Posterior vena cava (tissue), 2 donors: ENCODE measurements around the gene RALY. TPM values are rescaled to one million over a fixed set of nuclear protein-coding genes. Genes with fewer than 3 reads are reported as not detected.

Experiments used
- DNase-seq: peaks from one replicate; pipeline ENCODE4 v3.0.0-alpha.2; 2020; ENCODE audit warnings: low spot score
- intact Hi-C, 2 donors: fragments of 100-400 bp; cut with DNase I; formaldehyde crosslinking; loops; one replicate each; pipeline versions ENCODE4 v1.14.1 to v1.14.2; 2022 to 2023
- long read RNA-seq, 2 donors: library from polyadenylated mRNA; unstranded; transcript quantifications; one replicate each; pipeline ENCODE4 v2.0.0, GENCODE V29; 2020 to 2021
- total RNA-seq, 2 donors: library from RNA; stranded (reverse); fragmentation: NEBNext Ultra II Directional; extraction: Animal tissue kit (Norgen Biotek cat#: 25700); gene quantifications; one replicate each; pipeline ENCODE4 v1.2.1, GENCODE V29; 2021
- donor health status: DM: yes; HTN: yes; CAD: no.
- donor health status: DM: yes; HTN: yes; CAD: no.

The RALY gene
- total RNA-seq: 10 to 100 TPM; 75.8 to 90.5 TPM
- long read RNA-seq, donor 1, full-length matches to known transcripts: 39 of 62 reads
- long read RNA-seq, donor 1, partial matches to known transcripts: 7 of 62 reads
- long read RNA-seq, donor 1, other reads (novel, unspliced or antisense): 16 of 62 reads
- long read RNA-seq, donor 2, full-length matches to known transcripts: 187 of 265 reads
- long read RNA-seq, donor 2, partial matches to known transcripts: 33 of 265 reads
- long read RNA-seq, donor 2, other reads (novel, unspliced or antisense): 45 of 265 reads

GRCh38 chr20:33993576-33994221 lies at the start of gene RALY:
RALY (plus strand) TSS chr20:33993911; CDS start chr20:34072075, 78,164 bp downstream.
- intact Hi-C loops: loop anchor here in 1 of 2 donors (2.0 kb wide), 1 partner anchor 133 kb away; no protein-coding TSS in a partner anchor
- DNase-seq: peak; percentile 99

DNA sequence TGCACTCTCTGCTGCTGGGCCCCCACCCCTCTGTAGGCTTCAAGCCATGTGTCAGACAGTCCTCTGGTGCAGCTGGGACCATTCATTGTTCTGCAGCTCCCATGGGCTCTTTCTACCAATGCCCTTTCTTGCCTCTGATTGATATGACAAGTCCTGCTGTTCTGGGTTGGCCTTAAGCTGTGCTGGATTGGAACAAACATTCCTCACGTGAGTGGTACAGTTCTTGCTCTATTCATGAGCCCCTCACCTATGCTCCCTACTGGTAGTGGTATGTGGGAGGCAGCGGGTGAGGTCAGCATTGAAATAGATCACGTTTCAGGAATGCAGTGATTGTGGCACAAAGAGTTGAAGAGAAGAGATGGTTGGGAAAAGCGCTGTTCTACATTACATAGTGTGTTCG lies 48.8 kb upstream of the RALY start:
- intact Hi-C loops: no loop called here
- DNase-seq: no peak

- DNase-seq: no peak
- intact Hi-C loops: no loop called here
Observed at GRCh38 chr20:33945391-33946081, 48.2 kb upstream of the RALY start.

DNA sequence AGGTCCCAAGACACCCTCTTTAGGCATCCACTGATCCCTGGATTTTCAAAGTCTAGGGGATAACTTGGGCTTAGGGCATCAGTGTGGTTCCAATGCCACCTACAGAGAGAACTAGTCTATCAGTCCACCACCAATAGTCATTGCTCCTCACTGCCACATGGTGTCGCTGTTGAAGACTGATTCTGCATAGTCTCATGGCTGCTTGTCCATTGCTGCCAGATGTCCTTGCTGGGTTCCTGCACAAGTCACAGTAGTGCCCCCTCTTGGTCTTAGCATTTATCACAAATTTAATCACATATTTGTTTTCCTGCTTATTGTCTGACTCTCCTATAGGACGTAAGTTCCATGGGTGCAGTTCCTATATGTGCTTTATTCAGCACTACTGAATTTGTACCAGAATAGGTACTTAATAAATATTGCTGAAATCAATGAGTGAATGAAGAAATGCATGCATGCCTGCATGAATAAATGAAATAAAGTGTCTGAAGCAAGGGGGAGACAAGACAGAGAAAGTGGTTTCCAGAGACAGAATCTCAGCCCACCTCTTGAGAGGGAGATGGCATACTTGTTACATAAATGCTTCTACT lies 45.9 kb upstream of the RALY start:
- intact Hi-C loops: no loop called here
- no peak for DNase-seq

- intact Hi-C loops: no loop called here
- no peak for DNase-seq
Observed at GRCh38 chr20:33948480-33948879, 45.2 kb upstream of the RALY start.

DNA sequence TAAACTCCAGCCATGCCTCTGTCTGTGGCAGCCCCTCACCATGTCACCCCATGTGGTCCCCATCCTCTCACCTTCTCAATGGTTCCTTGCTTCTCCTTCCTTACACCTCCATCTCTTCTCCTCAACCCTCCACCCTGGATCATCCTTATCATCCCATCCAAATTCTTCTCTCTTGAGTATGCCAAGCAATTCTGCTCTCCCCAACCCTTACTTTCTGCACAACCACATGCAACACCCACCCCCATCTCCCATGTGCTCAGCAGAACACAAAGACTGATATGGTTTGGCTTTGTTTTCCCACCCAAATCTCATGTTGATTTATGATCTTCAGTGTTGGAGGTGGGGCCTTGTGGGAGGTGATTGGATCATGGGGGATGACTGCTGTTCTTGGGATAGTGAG lies 42.5 kb upstream of the RALY start:
- intact Hi-C loops: loop anchor here in 1 of 2 donors (5.0 kb wide), 1 partner anchor 344 kb away; no protein-coding TSS in a partner anchor
- DNase-seq: no peak

DNA sequence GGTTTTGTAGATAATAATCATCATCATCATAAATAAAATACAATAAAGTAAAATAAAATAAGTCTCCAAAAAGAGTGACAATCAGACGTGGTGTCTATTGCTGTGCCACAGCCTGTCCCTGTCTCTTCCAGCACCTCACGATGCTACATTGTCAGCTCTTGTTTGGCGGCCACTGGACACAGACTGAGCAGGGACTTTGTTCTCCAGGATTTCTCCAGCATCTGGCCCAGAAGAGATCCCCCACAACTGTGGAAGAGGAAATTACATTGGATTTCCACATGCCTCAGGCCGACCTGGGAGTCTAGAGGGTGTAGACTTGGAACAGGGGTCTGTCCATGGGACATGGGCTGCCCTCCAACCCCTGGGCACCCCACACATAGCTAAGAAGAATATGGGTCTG lies 39.2 kb upstream of the RALY start:
- intact Hi-C loops: loop anchor here in 1 of 2 donors (5.0 kb wide), 1 partner anchor 347 kb away; no protein-coding TSS in a partner anchor
- no peak for DNase-seq

DNA sequence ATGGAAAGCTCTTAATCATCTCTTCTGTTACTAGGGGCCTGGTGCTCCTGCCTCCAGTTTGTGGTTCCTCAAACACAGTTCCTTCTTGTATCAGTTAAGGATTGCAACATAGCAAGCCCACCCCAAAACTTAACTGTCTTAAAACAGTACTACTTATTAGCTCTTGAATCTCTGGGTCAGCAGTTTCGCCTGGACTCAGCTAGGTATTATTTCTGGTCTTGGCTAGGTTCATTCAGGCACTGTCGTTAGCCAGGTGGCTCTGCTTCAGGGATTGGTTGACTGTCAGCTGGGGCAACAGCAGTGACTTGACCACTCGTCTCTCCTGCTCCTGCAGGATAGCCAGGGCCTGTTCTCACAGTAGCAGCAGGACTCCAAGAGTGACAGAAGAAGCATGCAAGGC lies 30.0 kb upstream of the RALY start:
- DNase-seq: no peak
- intact Hi-C loops: no loop called here

DNA sequence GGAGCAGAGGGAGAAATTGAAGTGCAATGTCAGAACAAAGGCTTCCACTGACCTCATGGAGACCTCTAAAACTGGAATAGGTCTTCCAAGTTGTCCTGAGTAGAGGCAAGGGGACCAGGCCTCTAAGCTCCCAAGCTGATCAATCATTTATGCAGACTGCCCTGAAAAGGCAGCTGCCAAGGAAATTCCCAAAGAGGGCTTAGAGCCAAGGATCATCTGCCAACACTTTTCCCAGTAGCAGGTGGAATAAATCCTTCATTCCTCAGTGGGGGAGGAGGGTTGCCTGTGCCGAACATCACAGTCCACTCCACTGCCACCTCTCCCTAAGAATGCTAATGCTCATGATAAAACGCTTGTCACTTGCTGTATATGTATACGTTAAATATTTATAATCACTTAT lies 29.3 kb upstream of the RALY start:
- intact Hi-C loops: no loop called here
- DNase-seq: no peak

DNA sequence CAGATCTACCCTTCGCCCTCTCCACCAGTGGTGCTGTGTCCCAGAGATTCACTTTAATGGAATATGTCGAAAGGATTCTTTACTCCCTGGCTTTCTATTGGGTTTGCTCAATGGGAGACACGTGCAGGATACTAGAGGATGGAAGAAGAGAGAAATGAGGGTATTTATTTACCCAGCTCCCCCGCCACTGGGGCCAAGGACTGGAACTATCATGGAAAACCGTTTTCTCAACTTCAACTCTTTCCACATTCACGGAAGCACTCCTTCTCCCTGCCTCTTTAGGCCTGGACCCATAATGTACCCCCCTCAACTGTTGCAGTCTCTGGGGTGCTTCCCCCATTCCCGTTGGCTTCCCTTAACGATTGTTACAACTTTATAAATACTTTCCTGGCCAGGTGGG lies 26.6 kb upstream of the RALY start:
- no peak for DNase-seq
- intact Hi-C loops: no loop called here

DNA sequence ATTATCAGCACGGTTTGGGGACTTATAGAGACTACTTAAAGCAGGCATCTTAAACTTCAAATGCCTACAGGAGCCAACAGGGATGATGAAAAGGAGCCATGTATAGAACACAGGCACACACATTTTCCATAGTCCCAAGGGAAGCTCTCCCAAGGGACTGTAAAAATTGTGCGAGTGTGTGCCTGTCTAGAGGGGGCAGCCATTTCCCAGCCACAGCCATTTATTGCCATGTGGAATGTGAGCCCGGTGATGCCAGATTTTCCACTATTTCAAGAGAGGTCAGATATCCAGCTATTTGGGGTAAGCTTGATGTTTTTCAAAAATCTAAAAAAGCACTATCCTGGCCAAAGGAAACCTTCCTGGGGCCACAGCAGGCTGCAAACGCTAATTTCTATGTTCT lies 24.1 kb upstream of the RALY start:
- intact Hi-C loops: no loop called here
- DNase-seq: no peak

- intact Hi-C loops: no loop called here
- no peak for DNase-seq
Observed at GRCh38 chr20:33970229-33970628, 23.5 kb upstream of the RALY start.

DNA sequence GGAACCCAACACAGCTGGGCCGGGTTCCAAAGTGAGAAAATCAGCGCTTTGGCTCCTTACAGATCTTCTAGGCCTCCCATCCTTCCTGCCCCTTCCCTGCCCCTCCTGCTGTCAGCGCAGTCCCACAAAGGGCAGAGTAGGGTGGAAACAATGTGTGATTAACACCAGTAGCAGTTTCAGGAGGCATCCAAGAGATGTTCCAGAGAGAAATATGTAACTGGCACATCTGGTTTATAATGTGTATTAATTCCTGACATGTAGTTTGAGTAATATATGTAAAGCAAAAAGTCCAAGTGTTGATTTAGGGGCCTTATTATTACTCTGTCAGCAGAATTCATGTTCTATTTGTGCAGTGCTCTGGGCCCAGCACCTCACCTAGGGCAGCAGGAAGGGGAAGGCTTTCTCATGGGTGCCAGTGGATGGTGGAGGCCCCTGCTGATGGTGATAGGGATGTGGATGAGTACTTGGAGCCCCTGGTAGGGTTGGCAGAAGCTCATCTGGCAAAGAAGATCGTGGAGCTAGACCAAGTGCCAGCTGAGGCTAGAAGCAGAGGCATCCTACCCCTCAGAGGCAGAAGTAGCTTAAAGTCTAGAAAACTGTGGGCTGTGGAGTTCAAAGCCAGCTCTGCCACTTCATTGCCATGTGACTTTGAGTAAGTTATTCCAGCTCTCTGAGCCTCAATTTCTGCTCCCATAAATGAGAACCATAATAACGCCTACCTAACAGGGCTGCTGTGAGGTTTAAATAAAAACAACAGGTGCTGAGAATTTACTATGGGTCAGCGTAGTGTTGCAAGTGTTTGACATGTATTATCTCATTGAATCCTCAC lies 22.4 kb upstream of the RALY start:
- intact Hi-C loops: no loop called here
- no peak for DNase-seq

DNA sequence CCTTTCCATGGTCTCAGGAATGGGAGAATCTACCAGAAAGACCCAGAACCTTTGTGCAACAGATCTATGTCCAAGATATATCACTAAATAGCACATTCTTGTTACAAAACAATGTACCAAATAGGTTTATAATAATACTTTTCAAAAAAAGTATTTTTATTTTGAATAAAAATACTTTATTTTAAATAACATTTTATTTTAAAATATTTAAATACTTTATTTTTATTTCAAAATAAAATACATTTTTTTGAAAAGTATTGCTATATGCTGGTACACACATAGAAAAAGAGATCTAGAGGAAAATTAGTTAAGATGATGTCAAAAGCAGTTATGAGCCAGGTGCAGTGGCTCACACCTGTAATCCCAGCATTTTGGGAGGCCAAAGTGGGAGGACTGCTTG lies 16.8 kb upstream of the RALY start:
- intact Hi-C loops: no loop called here

GRCh38 chr20:33977535-33977934 lies 16.2 kb upstream of the RALY start:
- DNase-seq: no peak
- intact Hi-C loops: no loop called here

More for the DNA sequence above, 16.8 kb upstream of the RALY start:
- DNase-seq: no peak

GRCh38 chr20:33979094-33979493 lies 14.6 kb upstream of the RALY start:
- no peak for DNase-seq
- intact Hi-C loops: no loop called here

DNA sequence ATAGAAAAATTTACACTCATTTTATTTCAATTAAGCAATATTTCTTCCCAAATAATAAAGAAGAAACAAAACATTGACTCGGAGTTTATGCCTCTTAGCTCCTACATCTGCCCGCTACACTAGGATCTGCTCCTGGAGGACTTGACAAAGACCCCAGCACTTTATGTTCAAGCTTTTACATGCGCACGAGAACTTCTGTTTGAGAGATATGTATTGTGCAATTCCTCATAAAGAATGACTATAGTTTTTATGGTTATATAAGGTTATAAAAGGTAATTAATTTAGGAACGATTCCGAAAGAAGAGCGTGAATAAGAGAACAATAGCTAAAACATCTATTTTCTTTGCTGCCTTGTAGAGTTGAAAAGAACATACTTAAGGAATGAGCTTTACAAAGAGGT lies 12.4 kb upstream of the RALY start:
- intact Hi-C loops: no loop called here
- no peak for DNase-seq

DNA sequence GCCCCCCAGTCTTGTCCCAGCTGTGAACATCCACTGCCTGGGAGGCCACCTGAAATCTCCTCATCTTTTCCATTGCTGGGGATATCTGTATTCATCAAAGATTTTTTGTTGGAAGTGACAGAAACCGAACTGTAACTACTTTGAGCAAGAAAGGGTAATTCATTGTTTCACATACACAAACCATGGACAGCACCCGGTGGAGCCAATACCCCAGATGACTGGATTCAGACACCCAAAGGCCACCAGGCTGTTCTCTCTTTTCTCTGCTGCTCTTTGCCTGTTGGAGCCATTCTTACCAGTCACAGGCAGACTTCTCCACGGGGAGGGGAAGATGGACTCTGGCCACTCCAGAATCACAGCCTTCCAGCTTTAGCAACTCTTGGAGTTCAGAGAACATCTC lies 11.7 kb upstream of the RALY start:
- no peak for DNase-seq
- intact Hi-C loops: no loop called here

- DNase-seq: no peak
- intact Hi-C loops: no loop called here
Observed at GRCh38 chr20:33983371-33983770, 10.3 kb upstream of the RALY start.
